CD4-positive, alpha-beta T cell (primary cell): ENCODE data around the gene ZWILCH. TPM values are rescaled to one million over a fixed set of nuclear protein-coding genes. Genes with fewer than 3 reads are reported as not detected.

Experiments
- ATAC-seq: fragments of 200-7000 bp; cut with Tn5 transposase; one replicate; pipeline ENCODE4 v1.10.0; 2022; ENCODE audit warnings: mild to moderate bottlenecking; ENCODE audit not compliant: poor library complexity
- CTCF ChIA-PET: fragments of 350-600 bp; sonication (Branson Sonifier 250); formaldehyde crosslinking; loops from one replicate; lab custom pipeline; 2021; ENCODE audit warnings: antibody characterized with exemption, inconsistent platforms; lab: Charles Lee
- POLR2A ChIA-PET: fragments of 350-600 bp; sonication (Branson Sonifier 250); formaldehyde crosslinking; loops from one replicate; lab custom pipeline; 2021; ENCODE audit warnings: antibody characterized with exemption, inconsistent platforms; lab: Charles Lee
- DNase-seq, 14 experiments: peaks; one replicate each; pipeline ENCODE4 v3.0.0-alpha.2; 2013 to 2020; ENCODE audit warnings: mixed read lengths in 2 of 14
- H3K27ac ChIP-seq, 2 donors: one replicate each; pipeline versions ENCODE4 v1.5.1 to v1.7.0; 2013; ENCODE audit warnings: low read length in 2 of 2, low read depth in 1 of 2, mild to moderate bottlenecking in 1 of 2
- H3K27me3 ChIP-seq, 2 experiments: 1 replicate in 1 of 2; 2 replicates in 1 of 2; pipeline versions ENCODE4 v1.6.1 to v1.7.0; 2013; ENCODE audit warnings: low read length in 2 of 2, control low read depth in 1 of 2, mild to moderate bottlenecking in 1 of 2, moderate library complexity in 1 of 2; ENCODE audit not compliant: insufficient read depth in 2 of 2, control insufficient read depth in 1 of 2
- H3K36me3 ChIP-seq: one replicate; pipeline ENCODE4 v1.6.1; 2013; ENCODE audit warnings: low read length, control low read depth; ENCODE audit not compliant: insufficient read depth
- H3K4me1 ChIP-seq: one replicate; pipeline ENCODE4 v1.6.1; 2013; ENCODE audit warnings: low read length, control low read depth; ENCODE audit not compliant: insufficient read depth
- H3K4me3 ChIP-seq: one replicate; pipeline ENCODE4 v1.5.1; 2013; ENCODE audit warnings: mild to moderate bottlenecking, low read length, moderate library complexity
- H3K9me3 ChIP-seq, 2 experiments: 1 replicate in 1 of 2; 2 replicates in 1 of 2; pipeline versions ENCODE4 v1.6.1 to v1.7.0; 2013; ENCODE audit warnings: low read length in 2 of 2, mild to moderate bottlenecking in 2 of 2, control low read depth in 1 of 2, moderate library complexity in 1 of 2; ENCODE audit not compliant: control insufficient read depth in 1 of 2, insufficient read depth in 1 of 2
- H3K27ac Mint-ChIP-seq: one replicate; pipeline ENCODE4 v1.8.0; 2020; ENCODE audit warnings: mixed read lengths
- H3K27me3 Mint-ChIP-seq: one replicate; pipeline ENCODE4 v1.8.0; 2021; ENCODE audit warnings: mixed read lengths
- H3K36me3 Mint-ChIP-seq: one replicate; pipeline ENCODE4 v1.8.0; 2021; ENCODE audit warnings: low read depth, mixed read lengths
- H3K4me1 Mint-ChIP-seq: one replicate; pipeline ENCODE4 v1.8.0; 2021; ENCODE audit warnings: low read depth, mixed read lengths
- H3K4me3 Mint-ChIP-seq: one replicate; pipeline ENCODE4 v1.8.0; 2020; ENCODE audit warnings: mild to moderate bottlenecking, mixed read lengths
- H3K9me3 Mint-ChIP-seq: one replicate; pipeline ENCODE4 v1.8.0; 2020; ENCODE audit warnings: mixed read lengths
- CTCF ChIP-seq: fragments of 200-600 bp; IDR thresholded peaks from one replicate; pipeline ENCODE4 v1.8.0; 2022; ENCODE audit warnings: antibody characterized with exemption, mild to moderate bottlenecking
- intact Hi-C, 2 experiments: fragments of 100-400 bp; cut with DNase I in 1 of 2; cut with micrococcal nuclease in 1 of 2; formaldehyde crosslinking; loops; one replicate each; pipeline versions ENCODE4 v1.15.1 to v1.9.0; 2023 to 2025; cut with DNase I, micrococcal nuclease
- total RNA-seq, 174 experiments: library from RNA in 2 of 174; stranded (reverse) in 2 of 174; gene quantifications; one replicate each; pipeline ENCODE4 v1.2.3 and lab custom pipeline; 2021 to 2026

Gene ZWILCH
- total RNA-seq, 2 experiments from 2014 or later = 6.8 to 7.2 TPM

DNA sequence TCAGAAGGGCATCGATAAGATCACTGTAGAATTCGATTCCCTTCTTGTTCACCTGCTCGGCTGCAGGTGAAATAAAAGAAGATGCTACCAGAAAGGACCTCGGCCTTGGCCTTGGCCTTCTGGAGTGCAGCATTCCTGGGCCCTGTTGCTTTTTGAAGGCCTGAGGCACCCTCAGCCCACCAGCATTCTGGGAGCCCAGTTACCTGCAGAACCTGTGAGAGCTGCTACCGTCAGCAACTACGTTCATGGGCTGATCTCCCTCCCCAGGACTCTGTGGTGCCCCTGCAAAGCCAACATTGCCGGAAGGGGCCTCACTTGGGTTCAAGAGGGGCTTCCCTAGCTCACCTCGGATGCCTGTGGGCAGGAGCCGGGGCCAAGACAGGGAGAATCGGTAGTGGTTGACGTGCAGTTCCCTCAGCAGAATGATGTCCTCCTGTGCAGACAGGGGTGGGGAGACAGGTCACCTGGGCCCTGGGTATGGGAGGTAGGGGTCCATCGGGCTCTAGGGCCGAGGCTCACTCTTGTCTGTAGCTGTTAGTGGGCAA, 58.5 kb downstream of the ZWILCH start:
- H3K27me3 Mint-ChIP-seq = no peaks in the 10 kb centered on the region
- no peak overlapping the region for H3K27ac ChIP-seq
- no peak overlapping the region for H3K4me3 ChIP-seq
- ChIA-PET CTCF (no interaction called here), POLR2A (no interaction called here)
- H3K4me1 ChIP-seq = peaks cover 7% of the 10 kb centered on the region
- H3K36me3 ChIP-seq = no peaks in the 10 kb centered on the region
- intact Hi-C loops = no loop called here
- H3K9me3 Mint-ChIP-seq = no peaks in the 10 kb centered on the region
- no peaks in the 10 kb centered on the region for H3K27me3 ChIP-seq
- ATAC-seq = no peak
- TF ChIP-seq CTCF = no peak
- DNase-seq = no peak
- H3K4me3 Mint-ChIP-seq = no peak overlapping the region
- H3K4me1 Mint-ChIP-seq = peaks cover 6% of the 10 kb centered on the region
- H3K9me3 ChIP-seq = no peaks in the 10 kb centered on the region
- no peak overlapping the region for H3K27ac Mint-ChIP-seq
- no peaks in the 10 kb centered on the region for H3K36me3 Mint-ChIP-seq

GRCh38 chr15:66564136-66565041, 59.3 kb downstream of the ZWILCH start:
- Histone ChIP-seq H3K4me1 (peaks cover 7% of the 10 kb centered on the region), H3K27ac (no peak overlapping the region), H3K27me3 (no peaks in the 10 kb centered on the region), H3K36me3 (no peaks in the 10 kb centered on the region), H3K9me3 (no peaks in the 10 kb centered on the region), H3K4me3 (no peak overlapping the region)
- ATAC-seq (no peak), DNase-seq (no peak)
- ChIA-PET POLR2A (no interaction called here), CTCF (no interaction called here)
- no peak overlapping the region for H3K4me3 Mint-ChIP-seq
- no peaks in the 10 kb centered on the region for H3K9me3 Mint-ChIP-seq
- TF ChIP-seq CTCF = no peak
- no peak overlapping the region for H3K27ac Mint-ChIP-seq
- intact Hi-C loops = no loop called here
- no peaks in the 10 kb centered on the region for H3K27me3 Mint-ChIP-seq
- H3K36me3 Mint-ChIP-seq = no peaks in the 10 kb centered on the region
- peaks cover 6% of the 10 kb centered on the region for H3K4me1 Mint-ChIP-seq

- Mint-ChIP-seq H3K27me3 (no peaks in the 10 kb centered on the region), H3K4me3 (no peak overlapping the region), H3K4me1 (peaks cover 6% of the 10 kb centered on the region), H3K36me3 (no peaks in the 10 kb centered on the region), H3K27ac (no peak overlapping the region), H3K9me3 (no peaks in the 10 kb centered on the region)
- intact Hi-C loops = no loop called here
- H3K27ac ChIP-seq = no peak overlapping the region
- H3K4me3 ChIP-seq = no peak overlapping the region
- H3K4me1 ChIP-seq = peaks cover 7% of the 10 kb centered on the region
- CTCF ChIA-PET = interaction anchor here (2.1 kb wide), 1 partner anchor 286 kb away, joined by 7 read pairs; no protein-coding TSS in a partner anchor
- H3K27me3 ChIP-seq = no peaks in the 10 kb centered on the region
- no peak for DNase-seq
- POLR2A ChIA-PET = no interaction called here
- no peak for ATAC-seq
- H3K36me3 ChIP-seq = no peaks in the 10 kb centered on the region
- no peaks in the 10 kb centered on the region for H3K9me3 ChIP-seq
- no peak for TF ChIP-seq CTCF
Observed at GRCh38 chr15:66565141-66565641, 60.1 kb downstream of the ZWILCH start.
